LHCN-M2 (cell line): ENCODE data around the gene CTNNA1. TPM values are rescaled to one million over a fixed set of nuclear protein-coding genes. Genes with fewer than 3 reads are reported as not detected.
"Not testable (repeated sequence)": the region's sequence is repeated elsewhere in the genome, so short reads cannot be mapped to it uniquely, and the experiment has no call there.

Source experiments
- DNase-seq: peaks from one replicate; pipeline ENCODE4 v3.0.0-alpha.2; 2012; ENCODE audit warnings: low read depth
- total RNA-seq: library from RNA; depleted of rRNA; stranded (reverse); fragments of >200 nt; gene quantifications from 2 replicates; pipeline ENCODE4 v1.2.3, GENCODE V29; 2014

Gene CTNNA1
- total RNA-seq, 1 experiment from 2014 or later, result 232 TPM

DNA sequence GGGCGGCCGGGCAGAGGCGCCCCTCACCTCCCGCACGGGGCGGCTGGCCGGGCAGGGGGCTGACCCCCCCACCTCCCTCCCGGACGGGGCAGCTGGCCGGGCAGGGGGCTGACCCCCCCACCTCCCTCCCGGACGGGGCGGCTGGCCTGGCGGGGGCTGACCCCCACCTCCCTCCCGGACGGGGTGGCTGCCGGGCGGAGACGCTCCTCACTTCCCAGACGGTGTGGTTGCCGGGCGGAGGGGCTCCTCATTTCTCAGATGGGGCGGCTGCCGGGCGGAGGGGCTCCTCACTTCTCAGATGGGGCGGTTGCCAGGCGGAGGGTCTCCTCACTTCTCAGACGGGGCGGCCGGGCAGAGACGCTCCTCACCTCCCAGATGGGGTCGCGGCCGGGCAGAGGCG is 57.6 kb downstream of the CTNNA1 start:
- not testable (repeated sequence) for DNase-seq

DNA sequence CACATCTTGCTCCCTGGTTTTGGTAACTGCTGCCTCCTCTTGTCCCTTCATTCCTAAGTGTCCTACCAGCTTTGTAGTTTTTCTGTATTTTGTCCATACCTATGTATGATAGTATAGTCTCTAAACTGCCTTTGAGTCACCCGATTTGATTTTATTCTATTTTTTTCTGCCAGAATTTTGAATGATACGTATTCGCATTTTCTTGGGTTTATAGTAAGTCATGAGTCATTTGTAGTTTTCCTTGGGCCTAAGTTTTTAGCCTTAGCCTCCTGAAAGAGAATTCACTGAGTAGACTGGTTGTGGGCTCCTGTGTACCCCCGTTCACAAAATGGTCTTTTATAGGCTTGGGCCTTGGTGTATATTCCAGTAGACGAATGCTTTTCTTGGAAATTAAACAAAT is 62.3 kb downstream of the CTNNA1 start:
- DNase-seq, result no peak

DNA sequence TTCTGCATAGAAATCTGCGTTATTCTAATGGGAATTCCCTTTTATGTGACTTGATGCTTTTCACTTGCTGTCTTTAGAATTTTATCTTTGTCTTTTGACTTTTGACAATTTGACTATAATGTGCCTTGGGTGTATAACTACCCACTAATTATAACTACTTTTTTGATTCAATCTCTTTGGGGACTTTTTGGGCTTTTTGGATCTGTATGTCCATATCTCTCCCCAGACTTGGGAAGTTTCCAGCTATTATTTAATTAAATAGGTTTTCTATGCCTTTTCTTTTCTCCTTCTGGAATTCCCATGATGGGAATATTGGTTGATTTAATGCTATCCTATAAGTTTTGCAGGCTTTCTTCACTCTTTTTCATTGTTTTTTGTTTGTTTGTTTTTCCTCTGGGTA is 64.0 kb downstream of the CTNNA1 start:
- no peak for DNase-seq

DNA sequence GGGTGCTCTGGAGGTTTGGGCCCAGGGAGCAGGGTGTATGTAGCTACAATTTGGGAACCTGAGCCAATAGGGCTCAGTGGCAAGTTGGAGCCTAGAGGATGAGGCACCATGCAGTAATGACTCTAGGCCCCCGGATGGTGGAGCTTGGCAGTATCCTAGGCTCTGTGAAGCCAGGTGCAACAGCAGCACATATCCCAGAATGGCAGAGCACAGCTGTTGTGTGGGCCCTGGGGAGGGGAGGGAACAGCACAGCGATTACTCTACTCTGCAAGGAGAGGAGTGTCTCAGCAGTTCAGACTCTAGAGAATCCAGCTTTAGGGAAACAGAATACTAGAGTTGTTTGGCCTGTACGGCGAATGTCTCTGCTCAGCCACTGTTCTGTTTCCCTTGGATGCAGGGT is 65.9 kb downstream of the CTNNA1 start:
- peak; percentile 95 for DNase-seq

DNA sequence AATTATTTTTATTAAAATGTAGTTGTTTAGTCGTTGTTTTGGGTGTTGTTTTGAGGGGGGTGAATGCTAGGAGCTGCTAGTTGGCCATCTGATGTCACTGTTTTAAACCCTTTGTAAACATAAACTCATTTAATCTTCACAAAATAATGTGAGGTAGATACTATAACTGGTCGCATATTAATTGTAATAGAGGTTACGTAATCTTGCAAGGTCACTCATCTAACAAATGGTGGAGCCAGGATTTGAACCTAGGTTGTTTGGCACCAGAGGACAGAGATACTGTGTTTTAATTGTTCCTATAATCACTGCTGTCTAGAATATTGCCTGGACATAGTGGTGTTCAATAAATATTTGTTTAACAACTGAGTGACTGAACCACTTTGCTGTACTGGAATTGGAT is 67.5 kb downstream of the CTNNA1 start:
- no peak for DNase-seq

DNA sequence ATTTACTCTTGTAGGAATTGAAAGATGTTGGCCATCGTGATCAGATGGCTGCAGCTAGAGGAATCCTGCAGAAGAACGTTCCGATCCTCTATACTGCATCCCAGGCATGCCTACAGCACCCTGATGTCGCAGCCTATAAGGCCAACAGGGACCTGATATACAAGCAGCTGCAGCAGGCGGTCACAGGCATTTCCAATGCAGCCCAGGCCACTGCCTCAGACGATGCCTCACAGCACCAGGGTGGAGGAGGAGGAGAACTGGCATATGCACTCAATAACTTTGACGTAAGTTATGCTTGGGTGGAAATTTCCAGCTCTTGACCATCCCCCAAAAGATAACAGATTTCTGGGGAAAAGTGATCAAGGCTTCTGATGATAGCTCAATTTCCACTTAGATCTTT is 71.3 kb downstream of the CTNNA1 start:
- no peak for DNase-seq

DNA sequence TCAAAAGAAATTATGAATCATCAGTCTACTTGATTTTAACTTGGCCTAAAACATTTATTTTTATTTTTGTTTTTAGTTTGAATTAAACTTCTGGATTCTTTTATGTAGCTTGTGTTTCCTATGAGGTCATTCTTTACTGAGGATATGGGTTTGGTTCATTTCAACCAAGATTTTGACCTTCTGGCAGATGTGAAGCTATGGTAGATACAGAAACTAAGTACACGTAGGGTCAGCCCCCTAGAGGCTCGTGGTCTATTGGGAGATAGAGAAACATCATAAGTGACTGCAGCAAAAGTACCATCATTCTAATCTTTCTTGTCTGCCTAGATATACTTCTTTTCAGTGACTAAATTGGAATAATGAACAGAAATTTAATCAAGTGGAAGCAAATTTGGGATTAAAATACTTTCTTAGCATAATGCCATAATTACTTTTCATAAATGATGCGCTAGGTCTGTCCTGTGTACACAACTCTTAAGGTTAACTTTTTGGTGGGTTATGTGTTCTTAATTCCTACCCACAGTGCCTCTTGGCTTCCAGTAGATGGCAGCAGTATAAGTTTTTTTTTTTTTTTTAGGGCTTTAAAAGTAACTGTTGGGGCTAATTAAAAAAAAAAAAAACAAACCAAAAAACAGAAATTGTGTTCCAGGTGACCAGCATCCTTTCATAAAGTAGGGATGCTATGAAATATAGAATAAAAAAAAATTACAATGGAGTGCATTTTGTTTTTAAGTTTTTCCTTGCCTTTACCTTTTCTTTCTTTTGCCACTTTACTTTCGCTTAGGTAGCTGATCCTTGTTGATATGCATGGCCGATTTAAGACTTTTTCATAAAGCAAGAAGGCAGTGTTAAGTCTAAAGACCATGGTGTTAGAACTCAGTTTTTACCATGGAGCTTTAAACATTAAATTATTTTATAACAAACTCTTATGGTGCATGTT is 72.0 kb downstream of the CTNNA1 start:
- no peak for DNase-seq

DNA sequence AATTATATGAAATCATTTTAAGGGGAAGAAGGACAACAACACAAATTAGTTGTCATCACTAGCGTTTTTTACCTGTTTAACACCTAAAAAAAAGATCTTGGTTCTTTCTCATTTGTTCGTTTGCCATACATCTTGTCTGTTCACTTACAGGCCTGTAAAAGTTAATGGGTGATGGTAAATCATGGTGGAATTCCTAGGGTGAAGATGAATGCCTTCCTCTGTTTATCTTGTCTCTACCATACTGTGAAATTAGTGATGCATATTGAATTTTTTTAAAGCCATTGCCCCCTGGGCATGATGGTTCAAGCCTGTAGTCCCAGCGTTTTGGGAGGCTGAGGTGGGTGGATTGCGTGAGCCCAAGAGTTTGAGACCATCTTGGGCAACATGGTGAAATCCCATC is 75.3 kb downstream of the CTNNA1 start:
- no peak for DNase-seq

DNA sequence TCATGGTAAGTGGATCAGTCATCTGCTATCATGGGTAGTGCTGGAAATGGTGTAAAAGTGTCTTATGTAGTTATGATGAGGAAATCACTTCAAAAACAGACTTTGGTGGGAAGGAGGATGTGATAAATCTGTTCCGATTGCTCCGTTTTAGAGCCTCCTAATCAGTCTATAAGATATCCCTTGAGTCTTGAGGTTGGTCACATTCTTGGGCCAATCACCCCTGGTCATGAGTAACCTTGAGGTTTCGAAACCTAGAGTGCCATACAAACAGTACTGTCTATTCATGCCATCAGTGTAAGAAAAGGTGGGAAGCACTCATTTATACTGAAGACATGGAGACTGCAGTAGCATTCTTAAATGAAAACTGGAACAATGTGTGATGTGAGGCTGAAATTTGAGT is 76.1 kb downstream of the CTNNA1 start:
- DNase-seq, result no peak

DNA sequence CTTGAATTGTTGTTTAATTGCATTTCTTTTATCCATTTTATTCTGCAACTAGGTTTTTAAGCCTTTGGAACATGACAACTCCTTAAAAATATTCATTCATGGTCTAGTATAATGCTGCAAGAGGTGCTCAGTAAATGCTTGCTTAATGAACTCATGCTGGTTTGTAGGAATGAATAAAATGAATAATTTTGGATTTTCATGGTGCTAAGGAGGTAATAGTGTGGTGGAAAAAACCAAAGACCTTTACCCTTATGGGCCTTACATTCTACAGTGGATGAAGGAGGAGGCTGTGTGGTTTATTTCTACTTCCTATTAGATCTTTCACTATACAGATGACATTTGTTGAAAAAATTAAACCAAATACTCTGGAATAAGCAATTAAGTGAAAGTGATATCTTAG is 78.5 kb downstream of the CTNNA1 start:
- DNase-seq, result no peak

DNA sequence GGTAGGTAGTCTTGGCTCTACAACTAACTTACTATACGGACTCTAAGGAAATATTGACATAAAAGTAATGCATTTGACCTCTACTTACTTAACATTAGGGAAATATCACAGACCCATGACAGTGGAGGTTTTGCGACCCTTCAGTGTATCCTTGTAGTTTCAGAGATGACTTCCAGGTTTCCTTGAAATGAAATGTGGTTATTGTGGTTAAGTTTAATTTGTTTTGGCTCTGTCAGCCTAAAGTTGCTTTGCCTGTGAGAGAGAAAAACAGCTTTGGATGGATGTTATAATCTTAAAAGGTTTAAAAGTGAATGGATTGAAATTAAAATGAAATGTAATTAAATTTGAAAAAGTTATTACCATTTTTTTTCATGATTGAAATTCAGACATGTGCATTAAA is 79.0 kb downstream of the CTNNA1 start:
- DNase-seq, result peak; percentile 36

DNA sequence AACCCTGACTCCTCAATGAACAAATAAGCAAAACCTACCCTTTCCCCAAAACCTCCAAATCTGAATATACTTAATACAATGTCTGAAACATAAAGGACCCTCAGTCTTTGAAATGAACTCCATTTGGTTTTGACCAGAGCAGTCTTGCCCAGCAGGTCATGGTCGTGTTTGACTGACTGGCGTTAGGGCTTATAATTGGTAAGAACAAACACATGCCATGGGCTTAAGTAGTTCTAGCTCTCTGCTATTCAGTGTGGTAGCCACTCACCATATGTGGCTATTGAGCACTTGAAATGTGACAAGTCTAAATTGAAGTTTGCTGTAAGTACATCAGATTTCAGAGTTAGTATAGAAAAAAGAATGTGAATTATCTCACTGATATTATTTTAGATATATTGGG is 79.9 kb downstream of the CTNNA1 start:
- no peak for DNase-seq

DNA sequence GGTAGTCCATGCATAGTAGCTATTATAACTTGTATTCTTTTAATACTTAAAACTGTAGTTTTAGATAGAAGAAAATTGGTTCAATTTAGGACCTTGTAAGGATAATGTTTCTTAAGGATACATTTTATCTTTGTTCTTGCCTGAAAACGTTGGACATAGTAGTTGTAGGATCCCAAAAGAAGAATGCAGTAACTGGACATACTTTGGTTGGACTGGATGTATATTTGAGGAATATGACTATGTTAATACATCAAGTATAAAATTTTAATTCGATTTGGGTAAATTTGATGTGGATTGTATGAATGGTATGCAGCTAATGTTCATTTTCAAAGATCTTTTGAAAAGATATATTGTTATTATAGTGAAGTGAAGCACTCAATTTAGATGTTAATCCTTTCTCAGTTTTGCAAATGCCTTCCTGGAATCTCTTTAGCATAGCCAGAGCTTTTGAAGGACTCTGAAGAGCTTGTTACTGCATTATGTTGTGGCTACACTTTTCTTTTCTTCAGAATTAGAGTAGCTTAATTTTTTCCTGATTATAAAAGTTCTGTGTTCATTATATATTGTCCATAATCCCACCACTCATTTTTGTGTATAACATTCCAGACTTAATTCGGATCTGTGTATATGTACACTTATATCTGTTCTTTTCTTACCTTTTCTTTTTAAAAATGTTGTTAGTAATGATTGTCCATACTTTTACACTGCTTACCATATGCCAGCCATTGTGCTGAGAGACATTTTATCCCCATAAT is 80.7 kb downstream of the CTNNA1 start:
- DNase-seq, result no peak

DNA sequence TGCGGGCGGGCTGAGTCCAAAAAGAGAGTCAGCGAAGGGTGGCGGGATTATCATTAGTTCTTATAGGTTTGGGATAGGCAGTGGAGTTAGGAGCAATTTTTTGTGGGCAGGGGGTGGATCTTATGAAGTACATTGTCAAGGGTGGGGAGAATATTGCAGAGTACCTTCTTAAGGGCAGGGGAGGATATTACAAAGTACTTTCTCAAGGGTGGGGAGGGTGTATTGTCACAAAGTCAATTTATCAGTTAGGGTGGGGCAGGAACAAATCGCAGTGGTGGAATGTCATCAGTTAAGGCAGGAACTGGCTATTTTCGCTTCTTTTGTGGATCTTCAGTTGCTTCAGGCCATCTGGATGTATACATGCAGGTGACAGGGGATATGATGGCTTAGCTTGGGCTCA is 81.6 kb downstream of the CTNNA1 start:
- DNase-seq, result not testable (repeated sequence)

DNA sequence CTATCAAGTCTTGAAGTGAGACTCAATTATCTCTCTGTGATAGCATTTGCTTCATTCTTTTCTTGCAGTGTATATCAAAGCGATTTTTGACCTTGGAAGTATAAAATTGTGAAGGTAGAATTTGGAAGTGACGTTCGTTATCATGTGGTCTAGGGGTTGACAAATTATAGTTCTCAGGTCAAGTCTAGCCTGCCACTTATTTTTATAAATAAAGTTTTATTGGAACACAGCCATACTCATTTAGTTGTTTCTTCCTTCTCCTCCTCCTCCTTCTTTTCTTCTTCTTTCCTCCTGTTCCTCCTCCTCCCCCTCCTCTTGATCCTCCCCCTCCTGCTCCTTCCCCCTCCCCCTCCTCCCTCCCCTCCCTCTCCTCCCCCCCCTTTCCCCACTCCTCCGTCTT is 83.9 kb downstream of the CTNNA1 start:
- DNase-seq, result no peak

DNA sequence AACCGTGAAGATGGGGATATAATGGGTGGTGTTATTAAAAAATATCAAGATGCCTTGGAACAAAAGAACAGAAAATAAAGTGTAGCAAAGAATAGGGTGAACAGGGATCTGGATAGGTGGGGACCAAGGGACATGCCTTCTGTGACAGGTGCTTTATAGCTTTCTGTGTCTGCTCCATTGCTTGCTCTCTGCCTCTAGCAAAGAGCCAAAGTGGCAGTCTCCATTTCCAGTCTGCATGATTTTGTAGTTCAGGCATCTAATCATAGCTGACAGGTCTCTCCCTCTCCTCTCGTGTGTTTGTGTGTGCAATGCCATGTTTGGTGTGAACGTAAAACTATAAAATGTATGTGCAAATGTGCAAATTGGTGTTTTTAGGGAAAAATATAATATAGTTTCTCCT is 86.9 kb downstream of the CTNNA1 start:
- DNase-seq, result no peak

DNA sequence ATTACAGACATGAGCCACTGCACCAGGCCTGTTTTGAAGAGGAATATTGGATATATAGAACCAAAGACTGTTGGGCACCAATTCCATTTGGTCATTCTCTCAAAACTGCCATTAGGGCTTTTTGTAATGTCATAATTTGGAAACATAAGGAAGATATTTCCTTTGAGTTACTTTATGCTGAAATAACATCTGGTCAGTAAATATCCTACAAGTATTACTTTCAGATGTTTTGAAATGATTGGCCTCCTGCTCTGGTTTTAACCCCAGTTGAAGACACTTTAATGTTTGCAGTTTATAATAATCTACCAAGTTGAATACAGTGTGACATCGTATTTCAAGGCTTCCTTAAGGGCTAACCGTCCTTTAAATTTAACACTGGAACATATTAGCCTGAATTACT is 88.3 kb downstream of the CTNNA1 start:
- no peak for DNase-seq

DNA sequence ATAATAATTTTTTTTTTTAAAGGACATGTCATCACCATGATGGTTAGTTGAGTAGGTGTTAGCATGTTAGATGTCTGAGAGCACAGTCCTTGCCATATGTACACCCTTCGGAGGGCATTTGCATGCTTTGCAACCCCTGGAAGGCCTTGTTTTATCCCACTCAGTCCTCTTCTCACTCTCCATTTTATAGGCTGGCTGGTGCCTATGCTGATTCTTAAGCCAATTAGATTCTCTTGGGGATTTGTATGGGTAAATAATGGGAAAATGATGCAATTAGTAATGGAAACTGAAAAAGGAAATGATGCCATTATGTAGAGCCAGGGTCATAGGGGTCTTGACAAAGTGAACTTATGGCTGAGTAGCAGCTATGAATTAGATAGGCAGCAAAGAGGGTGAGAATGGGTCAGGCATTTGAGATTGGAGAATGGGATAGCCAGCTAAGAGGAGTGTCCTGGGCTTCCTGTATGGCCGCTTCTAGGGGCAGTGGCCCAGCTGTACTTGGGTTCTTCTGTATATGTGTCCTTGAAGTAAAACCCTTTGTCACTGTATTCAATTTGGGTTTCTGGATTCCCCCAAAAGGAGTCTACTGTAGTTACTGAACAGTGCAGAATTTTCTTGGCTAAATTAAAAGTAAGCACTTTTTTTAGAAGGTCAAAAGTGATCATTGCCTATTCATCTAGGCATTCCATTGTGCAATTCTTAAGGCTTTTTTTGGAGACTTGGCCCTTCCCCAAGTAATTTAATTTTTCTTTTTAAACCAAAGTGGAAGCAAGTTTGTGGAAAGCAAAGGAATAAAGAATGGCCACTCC is 90.3 kb downstream of the CTNNA1 start:
- no peak for DNase-seq

DNA sequence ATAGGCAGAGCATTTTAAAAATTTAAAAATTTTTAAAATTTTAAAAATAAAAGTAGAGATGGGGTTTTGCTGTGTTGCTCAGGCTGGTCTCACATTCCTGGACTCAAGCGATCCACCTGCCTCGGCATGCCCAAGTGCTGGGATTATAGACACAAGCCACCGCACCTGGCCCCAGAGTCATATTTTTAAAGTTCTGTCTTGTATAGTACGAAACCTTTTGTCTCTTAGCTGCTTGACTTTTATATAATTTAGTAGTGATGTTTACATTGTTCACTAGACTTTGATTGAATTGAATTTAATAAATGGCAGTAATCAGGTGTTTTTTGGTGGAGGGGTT is 90.9 kb downstream of the CTNNA1 start:
- DNase-seq, result no peak

DNA sequence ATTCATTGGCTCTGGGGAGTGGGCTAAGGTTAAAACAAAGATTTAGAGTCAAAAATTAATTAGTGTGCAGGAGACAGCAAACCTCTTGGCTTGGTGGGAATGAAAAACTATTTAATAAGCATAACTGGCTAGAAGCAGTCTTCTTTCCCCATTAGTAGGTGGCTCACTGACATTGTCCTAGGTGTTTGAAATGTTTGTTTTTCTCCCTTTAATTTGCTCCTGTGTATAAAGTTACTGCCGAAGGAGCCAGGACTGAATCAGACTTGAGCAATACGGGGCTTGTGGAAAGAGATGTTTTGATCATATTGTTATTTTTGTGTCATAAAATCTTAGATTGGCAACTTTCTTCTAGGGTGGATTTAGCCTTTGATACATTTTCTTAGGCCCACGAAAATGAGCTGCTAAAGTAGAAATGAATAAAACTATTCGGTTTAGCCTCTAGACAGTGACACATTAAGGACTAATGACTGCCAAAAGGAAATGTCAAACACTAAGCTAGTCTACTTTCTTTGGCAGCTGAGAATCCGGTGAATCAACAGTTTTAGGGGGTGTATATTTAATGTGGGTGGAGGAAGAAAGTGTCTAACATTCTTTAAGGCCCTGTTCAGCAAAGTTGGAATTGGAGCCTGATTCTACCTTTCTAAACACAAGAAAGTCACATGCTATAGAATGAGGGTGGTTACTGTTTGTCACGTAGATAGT is 91.7 kb downstream of the CTNNA1 start:
- peak; percentile 87 for DNase-seq

DNA sequence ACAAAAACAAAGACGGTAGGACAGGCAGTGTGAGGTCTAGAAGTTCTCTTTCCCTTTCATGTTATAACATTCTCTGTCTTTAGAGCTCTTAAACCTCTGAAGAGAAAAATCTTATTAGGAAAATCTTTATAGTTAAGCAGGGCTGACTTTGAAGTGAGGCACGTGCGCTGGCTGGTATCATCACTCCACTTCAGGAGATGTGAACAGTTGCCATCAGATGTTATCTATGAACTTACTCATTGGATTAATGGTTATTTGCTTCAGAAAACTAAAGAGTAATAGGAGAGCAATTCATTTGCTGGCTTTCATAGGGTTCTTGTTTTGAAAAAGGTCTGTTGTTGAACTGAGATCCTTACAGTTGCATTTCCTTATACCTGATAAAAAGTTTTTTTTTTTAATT is 96.2 kb downstream of the CTNNA1 start:
- no peak for DNase-seq

DNA sequence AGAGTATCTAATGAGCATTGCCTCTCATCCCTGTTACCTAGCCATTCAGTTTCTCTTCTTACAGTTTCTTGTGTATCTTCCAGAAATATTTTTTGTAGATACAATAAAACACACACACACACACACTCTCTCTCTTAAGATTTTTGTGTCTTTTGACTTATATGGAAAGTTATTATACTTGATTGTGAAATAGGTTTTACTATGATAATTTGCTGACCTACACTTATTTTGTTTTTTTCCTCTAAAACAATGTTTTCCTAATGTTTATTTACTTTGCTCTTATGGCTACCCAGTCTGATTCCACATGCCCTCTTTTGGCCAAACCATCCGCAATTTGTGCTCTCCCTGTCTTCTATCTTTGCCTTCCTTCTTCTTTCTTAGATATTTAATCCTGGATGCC is 96.7 kb downstream of the CTNNA1 start:
- DNase-seq, result no peak
